GM06990 (cell line): ENCODE results near the gene FHIT.

Source experiments
- DNase-seq: peaks from one replicate; pipeline ENCODE4 v3.0.0-alpha.2; 2011; ENCODE audit not compliant: insufficient read length; ENCODE audit errors: extremely low read depth
- H3K27me3 ChIP-seq: replicated peaks from 2 replicates; pipeline ENCODE4 v1.6.0; 2011; ENCODE audit warnings: low read length; ENCODE audit not compliant: control insufficient read depth, insufficient read depth
- H3K36me3 ChIP-seq: 2 replicates; pipeline ENCODE4 v1.5.1; 2011; ENCODE audit warnings: low read length; ENCODE audit not compliant: control insufficient read depth, insufficient read depth
- H3K4me3 ChIP-seq: replicated peaks from 2 replicates; pipeline ENCODE4 v1.5.1; 2011; ENCODE audit warnings: low read depth, mild to moderate bottlenecking, control low read depth, low read length
- TF ChIP-seq, protein P1 (sequence below): IDR thresholded peaks from 2 replicates; pipeline ENCODE4 v1.5.1; 2011; ENCODE audit warnings: low read length, control low read depth, mild to moderate bottlenecking, inconsistent platforms; ENCODE audit not compliant: insufficient read depth, poor library complexity, severe bottlenecking

The FHIT gene

DNA sequence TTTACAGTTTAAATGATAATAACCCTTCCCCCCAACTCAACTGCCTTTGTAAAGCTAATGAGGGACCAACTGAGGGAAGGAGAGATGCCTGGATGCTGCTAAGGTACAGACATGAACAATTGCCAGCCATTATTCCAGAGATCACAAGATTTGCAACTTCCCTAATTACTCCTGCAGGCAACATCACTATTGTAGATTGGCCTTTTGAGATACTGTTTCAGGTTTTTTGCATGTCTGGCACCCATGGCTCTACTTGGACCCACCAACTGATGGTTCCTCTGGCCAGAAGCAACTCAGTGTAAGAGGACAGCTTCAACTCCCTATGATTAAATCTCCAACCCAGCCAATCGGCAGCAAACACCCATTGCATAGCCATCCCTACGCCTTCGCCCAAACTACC, 478.7 kb downstream of the FHIT start:
- no peaks in the 10 kb centered on the region for H3K36me3 ChIP-seq
- DNase-seq: no peak

DNA sequence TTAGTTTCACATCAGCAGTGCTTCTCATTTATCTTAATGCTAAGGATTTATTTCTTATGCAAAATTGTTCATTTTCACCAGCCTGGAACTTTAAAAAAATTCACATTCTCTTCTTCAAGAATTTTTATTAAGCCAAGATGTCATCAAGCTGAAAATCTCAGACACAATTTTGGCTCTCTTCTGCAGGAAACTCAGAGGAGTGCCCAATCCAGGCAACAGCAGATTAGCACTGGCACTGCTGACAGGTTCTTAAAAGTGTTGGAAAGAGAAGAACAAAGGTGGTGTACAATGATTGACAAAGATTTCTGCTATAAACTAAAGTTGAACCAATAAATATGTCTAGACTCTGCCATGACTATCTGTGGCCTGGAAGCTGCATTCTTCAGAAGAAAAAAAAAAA, 479.5 kb downstream of the FHIT start:
- DNase-seq: no peak
- Histone ChIP-seq H3K4me3 (no peak overlapping the region), H3K27me3 (no peaks in the 10 kb centered on the region), H3K36me3 (no peaks in the 10 kb centered on the region)
- TF ChIP-seq, protein P1, sequence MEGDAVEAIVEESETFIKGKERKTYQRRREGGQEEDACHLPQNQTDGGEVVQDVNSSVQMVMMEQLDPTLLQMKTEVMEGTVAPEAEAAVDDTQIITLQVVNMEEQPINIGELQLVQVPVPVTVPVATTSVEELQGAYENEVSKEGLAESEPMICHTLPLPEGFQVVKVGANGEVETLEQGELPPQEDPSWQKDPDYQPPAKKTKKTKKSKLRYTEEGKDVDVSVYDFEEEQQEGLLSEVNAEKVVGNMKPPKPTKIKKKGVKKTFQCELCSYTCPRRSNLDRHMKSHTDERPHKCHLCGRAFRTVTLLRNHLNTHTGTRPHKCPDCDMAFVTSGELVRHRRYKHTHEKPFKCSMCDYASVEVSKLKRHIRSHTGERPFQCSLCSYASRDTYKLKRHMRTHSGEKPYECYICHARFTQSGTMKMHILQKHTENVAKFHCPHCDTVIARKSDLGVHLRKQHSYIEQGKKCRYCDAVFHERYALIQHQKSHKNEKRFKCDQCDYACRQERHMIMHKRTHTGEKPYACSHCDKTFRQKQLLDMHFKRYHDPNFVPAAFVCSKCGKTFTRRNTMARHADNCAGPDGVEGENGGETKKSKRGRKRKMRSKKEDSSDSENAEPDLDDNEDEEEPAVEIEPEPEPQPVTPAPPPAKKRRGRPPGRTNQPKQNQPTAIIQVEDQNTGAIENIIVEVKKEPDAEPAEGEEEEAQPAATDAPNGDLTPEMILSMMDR: no peak

More for the DNA sequence above, 478.7 kb downstream of the FHIT start:
- H3K27me3 ChIP-seq: no peaks in the 10 kb centered on the region
- no peak overlapping the region for H3K4me3 ChIP-seq
- TF ChIP-seq, protein P1: no peak

DNA sequence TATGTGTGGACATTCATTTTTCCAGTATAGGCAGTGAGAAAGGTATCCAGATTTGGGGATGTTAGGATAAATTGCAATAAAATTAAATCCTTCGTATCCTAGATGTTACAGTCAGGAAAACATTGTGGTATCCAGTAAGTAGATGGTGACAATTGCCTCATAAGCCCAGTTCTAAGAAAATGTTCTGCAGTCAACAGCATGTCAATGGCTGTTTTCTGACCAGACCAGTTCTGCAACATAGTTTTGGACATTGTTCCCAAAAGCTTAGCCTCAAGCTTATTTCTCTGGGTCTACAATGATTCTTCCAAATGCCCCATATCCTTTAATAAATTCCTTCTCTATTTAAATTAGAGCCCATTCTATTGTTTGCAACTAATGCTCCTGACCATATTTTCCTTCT, 480.7 kb downstream of the FHIT start:
- H3K4me3 ChIP-seq: no peak overlapping the region
- no peak for DNase-seq
- no peaks in the 10 kb centered on the region for H3K27me3 ChIP-seq
- no peaks in the 10 kb centered on the region for H3K36me3 ChIP-seq
- TF ChIP-seq, protein P1: no peak

DNA sequence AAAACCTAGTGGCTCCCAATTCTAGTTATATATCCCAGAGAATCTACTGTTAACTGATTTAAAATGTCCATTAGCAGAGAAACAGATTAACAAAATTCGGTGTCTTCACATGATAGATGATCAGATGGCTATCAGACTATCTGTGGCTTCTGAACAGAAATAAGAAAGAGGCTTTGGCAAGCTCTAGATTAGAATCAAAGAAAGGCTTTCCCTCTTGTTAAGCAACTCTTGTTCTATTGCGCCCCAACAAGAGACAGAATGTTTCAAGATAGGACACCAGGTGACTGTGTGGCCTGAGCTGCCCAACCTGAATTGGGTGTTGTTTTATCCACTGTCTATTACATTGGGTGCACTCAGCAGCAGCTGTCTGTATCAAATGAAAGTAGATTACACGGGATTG, 483.7 kb downstream of the FHIT start:
- TF ChIP-seq, protein P1: no peak
- H3K4me3 ChIP-seq: no peak overlapping the region
- H3K27me3 ChIP-seq: no peaks in the 10 kb centered on the region
- DNase-seq: no peak
- no peaks in the 10 kb centered on the region for H3K36me3 ChIP-seq

DNA sequence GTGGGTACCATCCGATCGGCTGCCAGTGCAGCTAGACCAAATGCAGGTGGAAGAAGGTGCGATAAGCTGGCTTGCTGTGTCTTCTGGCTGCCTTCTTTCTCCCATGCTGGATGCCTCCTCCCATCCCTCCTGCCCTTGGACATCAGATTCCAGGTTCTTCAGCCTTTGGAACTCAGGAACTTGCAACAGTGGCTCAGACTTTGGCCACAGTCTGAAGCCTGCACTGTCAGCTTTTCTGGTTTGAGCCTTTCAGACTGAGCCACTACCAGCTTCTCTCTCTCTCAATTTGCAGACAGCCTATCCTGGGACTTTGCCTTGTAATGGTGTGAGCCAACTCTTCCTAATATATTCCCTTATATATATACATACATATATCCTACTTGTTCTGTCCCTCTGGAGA, 485.5 kb downstream of the FHIT start:
- no peak overlapping the region for H3K4me3 ChIP-seq
- H3K27me3 ChIP-seq: no peaks in the 10 kb centered on the region
- no peaks in the 10 kb centered on the region for H3K36me3 ChIP-seq
- DNase-seq: no peak
- TF ChIP-seq, protein P1: no peak

DNA sequence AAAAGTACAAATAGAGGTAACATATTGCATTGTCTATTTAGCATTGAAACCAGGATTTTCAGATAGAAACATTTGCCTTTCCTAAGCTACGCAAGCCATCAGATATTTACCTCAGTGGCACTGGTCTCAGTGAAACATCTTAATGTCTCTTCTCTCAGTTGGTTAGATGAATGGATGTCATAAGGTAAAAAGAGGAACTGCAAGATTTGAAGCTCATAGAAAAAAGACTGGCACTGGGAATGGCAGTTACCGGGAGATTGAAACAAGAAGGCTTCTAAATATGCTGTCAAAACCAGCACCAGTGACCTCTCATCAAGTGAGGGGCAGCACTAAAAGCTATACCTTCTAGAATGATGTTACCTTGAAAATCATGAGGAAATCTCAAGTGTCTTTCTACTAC, 486.4 kb downstream of the FHIT start:
- H3K36me3 ChIP-seq: no peaks in the 10 kb centered on the region
- DNase-seq: no peak

More for the DNA sequence above, 486.4 kb downstream of the FHIT start:
- Histone ChIP-seq H3K4me3 (no peak overlapping the region), H3K27me3 (no peaks in the 10 kb centered on the region)
- TF ChIP-seq, protein P1: no peak
